K562 (cell line): Measurements from ENCODE around the gene RER1. TPM values are rescaled to one million over a fixed set of nuclear protein-coding genes. Genes with fewer than 3 reads are reported as not detected.

Experiments
- ATAC-seq: fragments of 200-7000 bp; cut with Tn5 transposase; 3 replicates; pipeline ENCODE4 v1.9.1; 2020; ENCODE audit warnings: moderate library complexity
- BruUV-seq: library from RNA; stranded (reverse); fragments of 400-500 nt; replicated peaks from 2 replicates; lab custom pipeline; 2021; lab: Mats Ljungman, UMichigan
- CTCF ChIA-PET: fragments of 300-600 bp; formaldehyde crosslinking; extraction: SDS; loops from one replicate; lab custom pipeline; 2021; ENCODE audit warnings: low intra/inter-chr PET ratio; lab: Yijun Ruan, JAX
- POLR2A ChIA-PET: fragments of 300-600, 350-650 bp; sonication (Branson Sonifier 250); formaldehyde crosslinking; extraction: SDS; loops from one replicate; lab custom pipeline; 2021; ENCODE audit warnings: antibody characterized with exemption, inconsistent platforms; lab: Yijun Ruan, JAX
- DNase-seq, 4 experiments: peaks; one replicate each; pipeline versions ENCODE4 v3.0.0 to v3.0.0-alpha.2; 2011 to 2018; ENCODE audit warnings: low spot score in 3 of 4, mixed read lengths in 3 of 4; ENCODE audit errors: extremely low read depth in 1 of 4
- FAIRE-seq: peaks from 2 replicates; lab custom pipeline; 2011; peaks lifted over from hg19 to GRCh38; lab: Jason Lieb, UNC
- H2AFZ ChIP-seq: 2 replicates; pipeline ENCODE4 v1.6.0; 2011; ENCODE audit warnings: low read depth, low read length, control low read depth, inconsistent platforms
- H3K27ac ChIP-seq: fragments of 200-600 bp; 3 replicates; pipeline ENCODE4 v1.8.0; 2011; ENCODE audit warnings: low read depth, mild to moderate bottlenecking, control low read depth, inconsistent platforms, low read length, moderate library complexity, mixed read lengths; ENCODE audit errors: extremely low read depth
- H3K27me3 ChIP-seq, 2 experiments: fragments of 300-600 bp in 1 of 2; 2 replicates in 1 of 2; 3 replicates in 1 of 2; pipeline versions ENCODE4 v1.6.0 to v1.8.0; 2011; ENCODE audit warnings: inconsistent platforms in 2 of 2, low read length in 2 of 2, mild to moderate bottlenecking in 1 of 2, mixed read lengths in 1 of 2, moderate library complexity in 1 of 2; ENCODE audit not compliant: control insufficient read depth in 2 of 2, insufficient read depth in 2 of 2
- H3K36me3 ChIP-seq: fragments of 300-600 bp; 3 replicates; pipeline ENCODE4 v1.8.0; 2011; ENCODE audit warnings: mild to moderate bottlenecking, low read length, inconsistent platforms; ENCODE audit not compliant: control insufficient read depth, insufficient read depth
- H3K4me1 ChIP-seq, 2 experiments: fragments of 200-600 bp in 1 of 2; replicated peaks in 1 of 2; 2 replicates in 1 of 2; 3 replicates in 1 of 2; pipeline versions ENCODE4 v1.5.1 to v1.8.0; 2011; ENCODE audit warnings: inconsistent platforms in 2 of 2, low read length in 2 of 2, mild to moderate bottlenecking in 1 of 2, mixed read lengths in 1 of 2, moderate library complexity in 1 of 2; ENCODE audit not compliant: control insufficient read depth in 2 of 2, insufficient read depth in 2 of 2
- H3K4me2 ChIP-seq: 2 replicates; pipeline ENCODE4 v1.6.1; 2011; ENCODE audit warnings: low read length, control low read depth, inconsistent platforms, mixed read lengths; ENCODE audit not compliant: insufficient read depth
- H3K4me3 ChIP-seq: fragments of 200-600 bp; sonication (generic), shearing (Covaris generic); 2 replicates; pipeline ENCODE4 v1.5.1; 2016; ENCODE audit warnings: control low read depth, inconsistent platforms
- H3K79me2 ChIP-seq: fragments of 200-600 bp; 3 replicates; pipeline ENCODE4 v1.8.0; 2011; ENCODE audit warnings: low read length, inconsistent platforms; ENCODE audit not compliant: control insufficient read depth, insufficient read depth
- H3K9ac ChIP-seq, 2 experiments: 2 replicates each; pipeline versions ENCODE4 v1.6.0 to v1.6.1; 2011; ENCODE audit warnings: low read depth in 2 of 2, low read length in 2 of 2, control low read depth in 1 of 2, inconsistent platforms in 1 of 2, mild to moderate bottlenecking in 1 of 2, mixed read lengths in 1 of 2; ENCODE audit not compliant: insufficient read depth in 1 of 2
- H3K9me1 ChIP-seq: one replicate; pipeline ENCODE4 v1.6.0; 2011; ENCODE audit warnings: inconsistent platforms, mild to moderate bottlenecking, low read length, moderate library complexity; ENCODE audit not compliant: control insufficient read depth, insufficient read depth
- H3K9me3 ChIP-seq: replicated peaks from 2 replicates; pipeline ENCODE4 v1.5.1; 2011; ENCODE audit warnings: low read depth, low read length, inconsistent platforms; ENCODE audit not compliant: control insufficient read depth, insufficient read depth
- H4K20me1 ChIP-seq: replicated peaks from 2 replicates; pipeline ENCODE4 v1.6.1; 2011; ENCODE audit warnings: low read length, inconsistent platforms, mixed read lengths; ENCODE audit not compliant: control insufficient read depth, insufficient read depth
- BCL6 ChIP-seq: fragments of 250-450 bp; sonication (Bioruptor Pico); IDR thresholded peaks from 2 replicates; pipeline ENCODE4 v1.4.0; 2020
- BRF1 ChIP-seq: IDR thresholded peaks from 3 replicates; pipeline ENCODE4 v1.6.1; 2011; ENCODE audit warnings: borderline replicate concordance, mild to moderate bottlenecking; ENCODE audit not compliant: insufficient read length; ENCODE audit errors: extremely low read depth
- CBX2 ChIP-seq: fragments of 200-600 bp; sonication (generic); IDR thresholded peaks from one replicate; pipeline ENCODE4 v1.6.1; 2012; ENCODE audit warnings: mild to moderate bottlenecking, low read length, inconsistent platforms; ENCODE audit not compliant: insufficient read depth, poor library complexity, severe bottlenecking
- EZH2 ChIP-seq: IDR thresholded peaks from 2 replicates; pipeline ENCODE4 v1.6.1; 2012; ENCODE audit warnings: low read depth, mild to moderate bottlenecking, inconsistent platforms, low read length, borderline replicate concordance
- GTF2F1 ChIP-seq: IDR thresholded peaks from 2 replicates; pipeline ENCODE4 v1.6.1; 2011; ENCODE audit warnings: low read depth, low read length, improper control_type of control experiment
- HDAC6 ChIP-seq: IDR thresholded peaks from 2 replicates; pipeline ENCODE4 v1.6.1; 2012; ENCODE audit warnings: low read depth, mild to moderate bottlenecking, control low read depth, inconsistent platforms, low read length, moderate library complexity
- MECOM ChIP-seq: fragments of 250-450 bp; sonication (Bioruptor Pico); IDR thresholded peaks from 2 replicates; pipeline ENCODE4 v1.8.0; 2022; ENCODE audit warnings: inconsistent platforms
- POLR2G ChIP-seq: fragments of 200-400 bp; formaldehyde crosslinking; IDR thresholded peaks from 2 replicates; pipeline ENCODE4 v1.6.1; 2017; ENCODE audit warnings: low read depth, mild to moderate bottlenecking, antibody characterized with exemption, low read length, moderate library complexity
- PTRF ChIP-seq: fragments of 450-650 bp; IDR thresholded peaks from 2 replicates; pipeline ENCODE4 v1.6.1; 2016; ENCODE audit warnings: mild to moderate bottlenecking, missing genetic modification characterization, missing compliant biosample characterization
- RFX5 ChIP-seq: IDR thresholded peaks from 2 replicates; pipeline ENCODE4 v1.6.1; 2011; ENCODE audit warnings: low read depth, mild to moderate bottlenecking, improper control_type of control experiment, low read length
- SMAD2 ChIP-seq: fragments of 150-350 bp; IDR thresholded peaks from 2 replicates; pipeline ENCODE4 v1.6.1; 2014; ENCODE audit warnings: low read depth, mild to moderate bottlenecking, low read length
- STAT5B ChIP-seq: fragments of 250-450 bp; sonication (Bioruptor Pico); IDR thresholded peaks from 2 replicates; pipeline ENCODE4 v1.8.0; 2021; ENCODE audit warnings: mild to moderate bottlenecking, inconsistent platforms
- ZBTB12 ChIP-seq: fragments of 250-450 bp; sonication (Bioruptor Pico); IDR thresholded peaks from 2 replicates; pipeline ENCODE4 v1.4.0; 2020
- ZHX1 ChIP-seq: fragments of 150-350 bp; conservative IDR thresholded peaks from 2 replicates; pipeline ENCODE4 v1.6.1; 2014; ENCODE audit warnings: low read length
- ZNF24 ChIP-seq: fragments of 450-650 bp; IDR thresholded peaks from 2 replicates; pipeline ENCODE4 v1.6.1; 2016
- ZNF316 ChIP-seq: fragments of 450-650 bp; IDR thresholded peaks from 2 replicates; pipeline ENCODE4 v1.6.1; 2016
- ZNF57 ChIP-seq: fragments of 450-650 bp; formaldehyde crosslinking; IDR thresholded peaks from 2 replicates; pipeline ENCODE4 v1.4.0; 2020; ENCODE audit warnings: mild to moderate bottlenecking, moderate library complexity
- WGBS: fragments of 100-300 bp; shearing (Covaris generic); methylation state at CpG from one replicate; pipeline ENCODE4 v1.1.6; 2016; ENCODE audit warnings: low coverage, mixed read lengths; ENCODE audit not compliant: insufficient coverage; ENCODE audit errors: missing lambda C conversion rate; 5-methylcytosine and 5-hydroxymethylcytosine counted together
- in situ Hi-C: fragments of 300-500 bp; cut with MboI; formaldehyde crosslinking; loops from 4 replicates; pipeline ENCODE4 v1.15.0; 2018; ENCODE audit warnings: inconsistent platforms, mixed read lengths
- intact Hi-C: fragments of 100-400 bp; cut with micrococcal nuclease; formaldehyde crosslinking; loops from 2 replicates; pipeline ENCODE4 v1.14.2; 2022
- polyA plus RNA-seq, 8 experiments: library from polyadenylated mRNA; depleted of rRNA in 4 of 8; stranded (reverse) in 5 of 8; unstranded in 3 of 8; fragments of >200 nt; fragmentation: Nextera tagmentation in 2 of 8; fragmentation: Illumina TruSeq in 1 of 8; extraction: Ambion mirVana in 2 of 8; extraction: Trizol in 1 of 8; gene quantifications; 2 replicates each; pipeline versions ENCODE4 v1.2.1 to v1.2.3, GENCODE V29; 2011 to 2014; ENCODE audit warnings: inconsistent platforms in 1 of 8, missing spikeins in 1 of 8
- total RNA-seq, 7 experiments: library from RNA; depleted of rRNA in 6 of 7; stranded (reverse); fragments of >200 nt in 6 of 7; fragmentation: Illumina TruSeq in 2 of 7; extraction: Trizol in 2 of 7; gene quantifications; 2 replicates each; pipeline versions ENCODE4 v1.2.1 to v1.2.3, GENCODE V29; 2011 to 2021; ENCODE audit warnings: low replicate concordance in 1 of 7

The RER1 gene
- total and polyA plus RNA-seq, 9 of the 15 experiments (the other 6 are each of a cell fraction or from before 2014, with no cell fraction given): 19.6 to 354 (median 183) TPM

DNA sequence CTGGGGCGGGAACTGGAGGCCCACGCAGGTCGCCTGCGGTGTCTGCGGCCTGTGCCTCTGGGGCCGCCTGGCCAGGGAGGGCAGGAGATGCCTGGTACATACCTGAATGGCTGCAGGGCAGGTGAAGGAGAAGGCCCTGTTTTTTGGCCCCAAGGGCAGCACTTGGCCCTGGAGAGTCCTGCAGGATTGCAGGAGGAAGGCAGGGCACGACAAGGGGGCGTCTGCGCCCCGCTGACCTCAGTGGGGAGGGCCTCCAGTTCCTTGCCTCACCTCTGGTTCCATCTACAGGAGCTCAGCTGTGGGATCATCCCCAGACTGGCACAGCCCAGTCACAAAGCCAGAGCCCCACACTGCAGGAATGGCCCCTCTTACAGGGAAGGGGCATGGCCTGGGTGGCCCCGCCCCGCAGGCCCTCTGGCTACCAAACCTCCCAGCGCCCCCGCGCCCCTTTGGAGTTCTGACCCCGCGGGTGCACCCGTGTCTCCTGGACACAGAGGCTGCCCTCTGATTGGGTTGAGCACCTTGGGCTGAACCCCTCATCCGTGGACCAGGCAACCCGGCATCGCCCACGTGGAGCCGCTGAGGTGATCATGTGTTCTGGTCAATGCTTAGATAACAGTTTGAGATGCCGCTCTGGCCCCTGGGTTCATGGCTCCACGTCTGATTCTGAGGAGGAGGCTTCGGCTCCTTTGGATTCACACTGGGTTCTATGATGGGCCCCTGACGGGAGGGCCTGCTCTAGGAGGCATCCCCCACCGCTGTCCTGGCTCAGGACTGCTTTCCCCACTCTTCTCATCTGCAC lies 22.1 kb downstream of the RER1 start:
- in situ Hi-C loops (loop anchor here (5.0 to 10.0 kb wide), 2 partner anchors 124 to 221 kb away; partner anchors contain the start of gene MMEL1), intact Hi-C loops (loop anchor here (1.0 to 10.0 kb wide), 6 partner anchors 23 to 1011 kb away; partner anchors contain the start of genes MORN1, RER1 and TTC34)
- Histone ChIP-seq H3K9me1 (no peaks in the 10 kb centered on the region), H3K4me2 (peak overlapping the region; percentile 97), H3K36me3 (peaks cover 8% of the 10 kb centered on the region; the same call in 2 of the 3 replicates), H3K9me3 (no peaks in the 10 kb centered on the region), H3K79me2 (peaks cover 21% of the 10 kb centered on the region; the same call in 2 of the 3 replicates), H2AFZ (peak overlapping the region; percentile 26), H3K9ac (peak overlapping the region; percentile 92 to 96), H3K27me3 (peaks cover 5 to 6% of the 10 kb centered on the region in 2 experiments; a peak in 4 of 5 replicates), H3K27ac (peak overlapping the region; percentile 85), H3K4me1 (peaks cover 15 to 86% of the 10 kb centered on the region in 2 experiments), H4K20me1 (peaks cover 8% of the 10 kb centered on the region), H3K4me3 (peak overlapping the region; percentile 100)
- ATAC-seq (peak; percentile 2), DNase-seq (peak in 3 of 4 experiments; percentile 62 to 66 (median 62)), FAIRE-seq (no peak)
- 31% methylated on average over 23 of the region's 28 CpGs for WGBS
- CTCF ChIA-PET: interaction anchor here (0.8 to 4.1 kb wide), 6 partner anchors 134 to 1011 kb away, joined by 3 to 36 read pairs (median 7); partner anchors contain the start of gene TTC34
- POLR2A ChIA-PET: interaction anchor here (0.7 to 1.9 kb wide), 7 partner anchors 10 to 221 kb away, joined by 3 to 7 read pairs (median 3); partner anchors contain the start of gene TNFRSF14
- no TSS peak for BruUV-seq
- TF ChIP-seq HDAC6 (no peak), PTRF (tag) (no peak), SMAD2 (no peak), BCL6 (CRISPR knock-in tag) (no peak), ZNF316 (no peak), ZNF57 (CRISPR knock-in tag) (no peak), CBX2 (no peak), POLR2G (no peak), BRF1 (no peak), ZNF24 (no peak), EZH2 (no peak), ZBTB12 (no peak), GTF2F1 (no peak), MECOM (CRISPR knock-in tag) (no peak), ZHX1 (no peak), RFX5 (no peak), STAT5B (CRISPR knock-in tag) (no peak)
